HG03103 (cell line): ENCODE results near the gene ADGRA3.
"Not testable (repeated sequence)": the region's sequence is repeated elsewhere in the genome, so short reads cannot be mapped to it uniquely, and the experiment has no call there.

Experiments
- ATAC-seq: cut with Tn5 transposase; IDR thresholded peaks from one replicate; pipeline ENCODE4 v1.9.1; 2021; ENCODE audit warnings: low read depth; ENCODE audit not compliant: unreplicated experiment

Gene ADGRA3

DNA sequence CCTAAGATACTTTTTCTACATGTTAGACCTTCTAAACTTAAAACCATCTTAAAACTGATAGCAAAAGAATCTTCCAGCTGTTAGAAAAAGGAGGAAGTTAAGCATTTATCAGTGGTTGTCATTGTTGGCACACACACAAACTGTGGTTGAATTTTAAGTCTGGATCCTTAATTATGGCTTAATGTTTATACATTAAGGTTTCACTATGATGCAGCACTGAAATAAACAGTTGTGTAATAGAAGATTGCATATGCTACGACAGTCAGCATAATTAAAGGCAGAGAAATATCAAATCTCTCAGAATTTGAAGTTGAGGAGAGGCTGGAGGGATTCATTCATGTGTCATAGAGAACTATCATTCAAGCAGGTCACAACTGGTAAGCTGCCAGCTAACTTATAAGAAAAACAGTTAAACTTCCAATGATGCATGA is 32.3 kb downstream of the ADGRA3 start:
- ATAC-seq = no peak

DNA sequence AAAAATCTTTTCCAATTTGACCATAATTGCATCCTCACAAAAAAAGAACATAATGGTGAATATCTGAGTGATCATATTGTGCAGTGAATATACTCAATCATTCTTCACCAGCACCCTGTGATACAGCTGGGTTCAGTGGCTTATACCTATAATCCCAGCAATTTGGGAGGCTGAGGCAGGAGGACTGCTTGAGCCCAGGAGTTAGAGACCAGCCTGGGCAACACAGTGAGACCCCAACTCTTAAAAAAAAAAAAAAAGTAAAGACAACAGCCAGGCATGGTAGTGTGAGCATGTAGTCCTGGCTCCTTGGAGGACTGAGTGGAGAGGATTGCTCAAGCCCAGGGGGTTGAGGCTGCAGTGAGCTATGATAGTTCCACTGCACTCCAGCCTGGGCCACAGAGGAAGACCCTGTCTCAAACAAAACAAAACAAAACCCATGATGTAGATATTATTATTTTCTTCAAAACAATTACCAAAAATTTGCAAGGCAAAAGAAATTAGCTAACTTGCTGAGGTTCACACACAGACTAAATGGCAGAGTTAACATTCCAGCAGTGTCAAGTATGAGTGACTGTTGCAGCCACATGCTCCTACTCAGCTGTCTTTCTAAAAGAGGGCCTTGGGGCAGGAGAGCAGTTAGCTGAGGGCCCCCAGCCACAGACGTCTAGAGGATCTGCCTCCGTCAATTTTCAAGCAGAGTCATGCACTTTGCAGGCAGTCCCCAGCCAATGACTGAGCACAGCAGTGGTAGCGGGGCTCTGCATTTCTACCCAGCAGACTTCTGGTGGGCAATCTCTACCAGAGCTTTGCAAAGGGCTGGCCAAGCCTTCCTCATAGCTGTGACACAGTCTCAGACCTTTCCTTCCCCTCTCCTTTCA is 33.4 kb downstream of the ADGRA3 start:
- no peak for ATAC-seq

DNA sequence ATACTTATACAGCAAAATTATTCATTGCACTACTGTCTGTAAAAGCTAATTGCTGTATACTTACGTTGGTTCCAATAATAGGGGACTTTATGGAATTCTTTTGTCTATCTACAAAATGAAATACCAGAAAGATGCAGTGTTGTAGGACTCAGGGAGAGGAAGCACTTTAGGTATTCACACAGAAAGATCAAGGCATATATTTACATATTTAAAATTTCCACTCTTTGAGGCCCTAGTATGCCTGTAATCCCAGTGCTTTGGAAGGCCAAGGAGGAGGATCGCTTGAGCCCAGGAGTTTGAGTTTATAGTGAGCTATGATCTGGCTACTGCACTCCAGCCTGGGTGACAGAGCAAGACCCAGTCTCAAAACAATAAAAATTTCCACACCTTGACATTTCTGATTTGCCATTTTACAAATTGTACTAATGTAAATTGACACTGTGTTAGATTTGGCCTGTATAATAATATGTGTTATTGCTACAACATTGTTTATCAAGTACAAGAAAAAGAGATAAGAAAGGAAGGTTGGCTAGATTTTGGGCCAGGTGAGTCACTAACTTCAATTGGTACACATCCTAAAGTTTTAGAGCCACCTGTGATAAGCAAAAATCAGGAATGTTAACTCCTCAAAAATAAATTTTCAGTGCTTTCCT is 35.1 kb downstream of the ADGRA3 start:
- ATAC-seq = no peak

DNA sequence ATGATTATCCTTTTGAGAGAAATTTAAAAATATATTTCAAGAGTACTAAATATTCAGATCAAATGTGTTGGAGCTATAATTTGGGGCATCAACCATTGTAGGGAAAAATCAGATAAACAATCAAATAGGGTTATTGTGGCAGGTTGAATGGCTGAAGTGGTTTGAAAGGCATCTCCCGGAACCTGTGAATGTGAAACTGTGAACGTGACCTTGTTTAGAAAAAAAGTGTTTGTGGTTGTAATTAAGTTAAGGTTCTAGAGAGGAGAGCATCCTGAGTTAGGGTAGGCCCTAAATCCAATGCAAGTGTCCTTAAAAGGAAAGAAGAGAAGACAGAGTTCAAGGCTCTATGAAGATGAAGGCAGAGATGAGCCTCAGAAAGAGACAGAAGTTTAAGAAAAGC is 37.4 kb downstream of the ADGRA3 start:
- ATAC-seq = no peak

DNA sequence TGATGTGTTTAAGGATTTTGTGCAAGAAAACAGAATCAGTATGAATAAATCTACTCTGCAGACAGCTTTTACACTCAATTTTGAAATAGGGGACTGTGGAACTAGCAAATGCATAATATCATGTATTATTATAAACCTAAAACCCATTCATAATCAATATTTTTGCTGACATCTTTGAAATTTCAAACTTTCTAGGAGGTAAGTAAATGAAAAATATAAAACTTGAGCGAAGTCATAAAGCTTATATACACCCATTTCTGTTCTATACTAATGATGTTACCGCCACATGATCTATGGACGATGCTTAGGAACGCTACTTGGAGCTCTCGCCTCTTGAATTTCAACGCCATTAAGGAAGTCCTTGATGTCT is 38.1 kb downstream of the ADGRA3 start:
- ATAC-seq = no peak

DNA sequence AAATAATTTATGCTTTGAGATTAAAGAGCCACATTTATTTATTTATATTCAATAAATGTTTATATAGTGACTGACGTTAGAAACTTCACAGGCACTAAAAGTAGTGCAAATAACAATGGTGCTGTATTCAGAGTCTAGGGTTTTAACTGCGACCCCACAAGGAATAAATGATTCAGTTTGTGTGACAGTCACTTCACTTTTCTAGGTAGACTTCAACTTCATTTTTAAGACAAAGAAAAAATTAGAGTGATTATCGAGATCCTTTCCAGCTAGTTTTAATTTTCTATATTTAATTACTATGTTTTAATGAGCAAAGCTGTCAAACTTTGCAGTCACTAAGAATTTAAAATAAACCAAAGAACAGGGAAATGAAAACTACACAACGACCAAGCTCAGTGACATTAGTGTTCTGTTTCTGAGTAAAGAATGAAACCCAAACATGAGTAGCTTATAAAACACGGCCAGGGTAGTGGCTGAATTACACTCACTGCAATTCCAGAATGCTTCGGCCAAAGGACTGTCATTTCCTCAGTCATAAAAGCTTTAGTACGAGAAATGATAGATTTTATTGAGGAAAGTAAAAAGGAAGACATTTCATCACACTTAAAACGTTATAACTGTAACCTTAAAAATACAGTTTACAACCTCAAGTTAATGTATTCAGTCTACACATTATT is 38.6 kb downstream of the ADGRA3 start:
- ATAC-seq = no peak

DNA sequence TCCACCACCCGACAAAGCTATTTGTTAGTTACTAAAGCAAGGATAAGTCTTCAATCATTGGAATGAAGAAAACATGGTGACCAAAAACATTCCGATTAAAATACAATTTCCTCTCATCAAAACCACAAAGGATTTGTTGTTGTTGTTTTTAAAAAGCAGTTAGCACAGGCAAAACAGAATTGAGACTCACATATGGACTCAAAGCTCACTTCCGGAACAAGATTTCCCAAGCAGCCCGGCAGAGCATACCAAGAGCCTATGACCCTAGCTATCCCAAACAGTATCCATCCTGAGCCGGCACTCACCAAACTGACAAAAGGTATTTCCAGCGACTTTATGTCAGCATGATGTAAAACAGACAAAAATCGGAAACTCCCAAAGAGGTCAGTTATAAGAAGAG is 39.9 kb downstream of the ADGRA3 start:
- no peak for ATAC-seq

DNA sequence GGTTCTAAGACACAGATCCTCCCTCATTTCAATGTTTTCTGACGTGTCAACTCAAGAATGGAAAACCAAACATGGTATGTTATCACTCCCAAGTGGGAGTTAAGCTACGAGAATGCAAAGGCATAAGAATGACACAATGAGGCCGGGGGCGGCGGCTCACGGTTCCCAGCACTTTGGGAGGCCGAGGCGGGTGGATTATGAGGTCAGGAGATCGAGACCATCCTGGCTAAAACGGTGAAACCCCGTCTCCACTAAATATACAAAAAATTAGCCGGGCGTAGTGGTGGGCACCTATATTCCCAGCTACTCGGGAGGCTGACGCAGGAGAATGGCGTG is 40.6 kb downstream of the ADGRA3 start:
- not testable (repeated sequence) for ATAC-seq

DNA sequence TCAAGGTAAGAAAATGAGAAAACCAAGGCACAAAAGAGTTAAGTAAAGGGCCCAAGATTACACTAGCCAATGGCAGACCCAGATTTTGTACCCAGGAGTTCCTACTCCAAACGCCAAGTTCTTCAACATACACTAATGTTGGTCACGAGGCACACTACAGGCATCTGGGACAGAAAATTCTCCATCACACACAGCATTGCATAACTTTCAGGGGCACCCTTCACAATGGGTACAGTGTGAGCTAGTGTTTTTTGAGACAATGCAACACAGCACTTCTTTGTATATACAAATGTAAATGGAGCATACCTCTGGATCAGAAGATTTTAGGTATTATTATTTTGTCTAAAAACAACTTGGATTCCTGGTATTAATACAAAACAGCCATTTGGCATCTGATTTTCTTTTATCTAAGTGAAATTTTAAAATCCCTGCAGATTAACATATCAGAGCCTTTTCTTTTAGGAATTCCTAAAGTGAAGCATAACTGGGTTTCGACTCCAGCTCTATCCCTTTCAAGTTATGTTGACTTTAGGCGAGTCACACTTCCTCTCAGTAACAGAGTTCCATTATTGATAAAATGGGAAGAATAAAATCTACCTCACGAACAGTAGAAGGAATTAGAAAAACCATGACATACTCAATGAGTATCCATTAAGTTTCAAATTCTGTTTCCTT is 41.1 kb downstream of the ADGRA3 start:
- ATAC-seq = no peak

DNA sequence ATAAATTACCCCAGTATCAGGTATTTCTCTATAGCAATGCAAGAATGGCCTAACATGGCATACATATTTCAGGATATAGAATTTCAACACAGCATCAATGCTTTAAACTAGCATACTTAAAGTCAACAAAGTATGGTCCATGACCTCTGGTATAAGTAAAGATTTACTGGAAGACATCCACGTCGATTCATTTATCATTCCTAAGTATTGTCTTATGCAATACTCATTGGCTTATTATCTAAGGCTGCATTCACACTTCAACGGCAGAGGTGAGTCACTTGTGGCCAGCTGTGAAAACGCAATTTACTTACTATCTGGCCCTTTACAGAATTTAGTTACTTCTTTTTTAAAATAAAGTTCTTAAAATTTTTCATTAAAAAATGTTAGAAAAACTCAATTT is 42.6 kb downstream of the ADGRA3 start:
- ATAC-seq = no peak

DNA sequence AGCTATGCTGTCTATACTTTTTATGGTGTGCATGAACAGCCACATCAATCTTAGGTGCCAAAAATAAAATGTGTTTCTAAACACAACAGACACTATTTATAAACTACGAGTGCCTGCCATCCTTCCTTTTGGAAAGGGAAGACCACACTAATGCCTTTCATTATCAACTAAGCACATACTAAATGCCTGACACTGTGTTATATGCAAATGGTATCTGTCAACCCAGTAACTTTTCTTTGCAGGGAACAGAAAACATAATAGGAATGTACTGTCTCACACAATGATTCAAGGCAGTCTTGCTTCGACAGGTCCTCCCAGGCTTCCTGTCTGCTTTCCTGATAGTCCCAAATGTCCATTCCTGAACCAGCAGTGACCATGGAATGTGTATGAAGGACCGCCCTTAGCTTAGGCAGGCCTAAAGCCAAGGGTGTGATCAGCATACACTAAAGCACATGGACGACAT is 43.8 kb downstream of the ADGRA3 start:
- no peak for ATAC-seq

DNA sequence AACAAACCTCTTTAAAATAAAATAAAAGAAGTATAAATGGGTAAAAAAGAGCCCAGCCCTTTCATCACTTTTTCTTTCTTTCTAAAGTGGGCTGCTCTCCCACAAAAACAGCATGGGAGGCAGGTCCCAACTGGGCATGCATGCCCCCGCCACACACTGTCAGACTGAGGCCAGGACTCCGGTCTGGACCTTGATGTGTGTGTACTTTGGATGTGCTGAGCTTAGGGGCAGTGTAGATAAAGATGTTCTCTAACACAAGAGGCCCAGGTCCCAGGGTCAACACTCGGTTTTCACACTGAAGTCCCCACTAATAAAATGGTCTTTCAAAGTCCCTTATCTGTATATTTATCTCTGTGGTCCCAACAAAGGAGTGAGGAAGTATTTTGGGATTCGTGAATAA is 44.4 kb downstream of the ADGRA3 start:
- no peak for ATAC-seq

DNA sequence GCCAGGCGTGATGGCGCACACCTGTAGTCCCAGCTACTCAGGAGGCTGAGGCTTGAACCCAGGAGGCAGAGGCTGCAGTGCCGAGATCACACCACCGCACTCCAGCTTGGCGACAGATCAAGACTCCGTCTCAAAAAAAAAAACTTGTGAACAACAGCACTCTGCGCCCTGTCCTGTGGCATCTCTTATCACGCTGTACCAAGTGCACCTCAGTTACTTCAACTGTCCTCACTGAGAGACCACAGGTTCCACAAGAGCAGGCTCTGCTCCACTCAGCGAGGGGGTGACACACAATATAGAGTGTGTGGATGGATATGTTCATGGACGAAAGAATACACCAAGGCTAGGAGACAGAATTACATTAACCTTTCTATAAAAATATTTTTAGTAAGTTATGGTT is 49.3 kb downstream of the ADGRA3 start:
- no peak for ATAC-seq

DNA sequence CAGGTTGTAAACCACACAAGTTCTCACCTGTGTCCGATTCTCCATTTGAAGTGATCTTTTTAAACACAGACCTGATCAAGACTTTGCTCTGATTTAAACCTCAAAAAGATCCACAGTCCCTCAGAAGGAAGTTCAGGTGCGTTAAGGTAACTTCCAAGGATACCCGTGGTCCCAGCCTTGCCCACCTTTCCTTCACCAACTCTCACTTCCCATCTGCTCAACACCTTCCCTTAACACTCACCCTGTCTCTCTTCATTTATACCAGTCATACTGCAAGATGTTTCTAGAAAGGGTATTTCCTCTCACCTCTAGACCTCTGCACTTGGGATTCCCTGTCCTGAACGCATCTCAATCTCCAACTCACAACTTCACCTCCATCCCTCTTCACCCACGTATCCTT is 49.9 kb downstream of the ADGRA3 start:
- no peak for ATAC-seq

DNA sequence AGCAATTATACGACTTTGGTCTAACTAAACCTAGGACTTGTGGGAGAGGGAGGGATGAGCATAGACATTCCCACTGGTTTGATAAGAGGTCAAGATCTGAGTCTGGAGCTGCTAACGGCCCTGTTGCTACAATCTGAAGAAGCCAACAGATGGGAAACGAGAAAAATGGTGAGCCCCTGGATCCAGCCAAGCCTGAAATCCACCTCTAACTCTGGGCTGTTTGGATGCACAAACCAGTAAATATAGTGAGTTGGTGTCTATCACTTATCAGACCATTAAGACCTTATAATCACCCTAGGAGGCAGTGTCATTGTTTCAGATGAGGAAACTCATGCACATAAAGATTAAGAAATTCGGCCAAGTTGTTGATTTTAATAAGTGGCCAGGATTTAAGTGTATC is 50.5 kb downstream of the ADGRA3 start:
- no peak for ATAC-seq

DNA sequence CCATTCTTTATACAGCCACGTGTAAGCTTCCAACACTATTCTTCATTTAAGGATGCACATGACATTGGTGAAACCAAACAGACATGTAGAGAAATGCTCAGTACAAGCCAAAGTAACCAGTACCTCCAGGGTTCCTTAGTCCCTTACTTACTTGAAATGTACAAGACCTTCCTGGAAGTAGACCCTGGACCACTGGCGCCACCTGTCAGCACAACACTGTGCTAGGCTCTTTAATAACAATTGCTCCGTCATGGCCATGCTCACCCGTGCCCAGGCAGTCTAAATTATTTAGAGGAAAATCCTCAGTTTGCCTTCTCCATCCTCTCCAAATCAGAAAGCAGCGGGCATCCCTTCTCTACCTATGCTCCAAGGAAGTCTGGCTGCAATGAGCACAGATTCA is 52.7 kb downstream of the ADGRA3 start:
- no peak for ATAC-seq

DNA sequence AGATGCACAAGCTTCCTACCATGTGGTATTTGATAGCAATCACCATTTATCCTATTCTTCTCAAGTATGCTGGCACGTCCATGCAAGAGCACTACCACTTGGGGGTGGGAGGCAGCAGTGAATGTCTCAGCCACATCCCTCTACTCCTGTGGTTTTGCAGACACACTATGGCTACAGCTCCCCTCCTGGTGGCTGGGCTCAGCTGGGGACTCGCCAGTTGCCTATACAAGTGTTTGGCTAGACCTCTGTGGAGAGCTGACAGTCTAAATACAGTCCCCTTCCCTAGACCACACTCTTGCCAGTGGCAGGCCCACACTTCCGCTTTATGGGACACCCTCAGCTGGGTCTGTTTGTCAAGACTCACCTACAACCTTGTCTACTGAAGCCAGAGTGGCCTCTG is 53.2 kb downstream of the ADGRA3 start:
- ATAC-seq = no peak

DNA sequence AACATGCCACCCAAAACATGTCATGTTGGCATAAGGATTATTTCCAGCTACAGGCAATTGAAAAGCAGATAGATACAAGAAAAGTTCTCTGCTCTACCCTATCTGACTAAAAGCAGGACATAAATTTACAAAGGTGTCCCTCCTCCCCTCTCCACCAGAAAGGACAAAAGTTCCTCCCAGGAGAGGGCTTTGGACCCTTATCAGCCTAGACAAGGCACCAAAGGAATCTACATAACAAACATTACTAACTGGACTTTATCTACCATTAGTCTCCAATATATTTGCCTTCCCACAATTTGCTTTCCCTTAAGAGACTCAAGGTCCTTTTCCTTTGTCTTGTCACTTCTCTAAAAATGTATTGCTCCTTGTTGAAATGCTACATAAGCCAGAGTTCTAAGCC is 55.6 kb downstream of the ADGRA3 start:
- no peak for ATAC-seq

DNA sequence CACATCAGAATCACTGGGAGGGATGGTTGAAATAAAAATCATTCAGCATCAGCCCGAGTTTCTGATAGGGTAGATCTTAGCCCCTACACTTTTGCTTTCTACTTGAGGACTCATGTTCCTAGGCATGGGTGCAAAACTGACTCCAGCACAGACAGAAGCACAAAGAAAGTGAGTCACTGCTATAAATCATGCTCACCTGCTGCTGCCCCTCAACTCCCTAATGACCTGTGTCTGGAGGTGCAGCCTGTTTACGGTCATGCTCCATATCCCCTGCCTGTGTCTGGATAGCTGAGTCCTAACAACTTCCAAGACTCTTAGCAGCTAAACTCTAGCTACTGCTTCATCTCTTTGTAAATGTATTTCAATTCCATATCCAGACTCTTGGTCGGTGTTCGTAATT is 57.8 kb downstream of the ADGRA3 start:
- ATAC-seq = no peak

DNA sequence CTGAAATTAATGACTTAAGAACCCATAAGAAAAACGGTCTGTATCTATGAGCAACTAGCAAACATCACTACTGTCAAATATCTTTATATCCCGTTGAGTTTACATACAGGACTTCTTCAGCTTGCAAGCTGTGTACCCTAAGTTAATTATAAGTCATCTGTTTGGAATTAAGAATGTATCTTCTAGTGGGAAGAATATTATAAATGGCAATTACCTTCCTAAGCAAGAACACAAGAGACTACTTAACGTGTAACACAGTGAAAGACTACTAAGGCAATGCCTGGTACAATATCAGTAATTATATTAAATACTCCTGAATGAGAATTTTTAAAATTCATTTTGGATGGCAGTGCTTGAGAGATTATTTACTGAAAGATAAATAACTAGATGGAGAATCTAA is 58.5 kb downstream of the ADGRA3 start:
- no peak for ATAC-seq

DNA sequence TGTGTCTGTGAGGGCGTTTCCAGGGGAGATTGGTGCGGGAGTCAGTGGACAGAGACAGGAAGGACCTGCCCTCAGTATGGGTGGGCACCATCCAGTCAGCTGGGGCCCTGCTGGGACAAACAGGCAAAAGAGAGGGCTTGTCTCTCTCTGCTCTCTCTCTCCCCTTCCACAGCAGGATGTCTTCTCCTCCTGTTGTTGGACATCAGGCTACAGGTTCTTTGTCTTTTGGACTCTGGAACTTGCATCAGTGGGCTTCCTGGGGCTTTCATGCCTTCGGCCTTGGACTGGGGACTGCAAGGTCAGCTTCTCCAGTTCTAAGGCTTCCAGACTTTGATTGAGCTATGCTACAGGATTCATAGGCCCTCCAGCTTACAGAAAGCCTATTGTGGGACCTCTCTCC is 59.6 kb downstream of the ADGRA3 start:
- ATAC-seq = no peak
